Suprapubic skin (tissue), 3 donors: ENCODE data around the gene CDH16.

Experiments
- EP300 ChIP-seq: sonication (generic); formaldehyde crosslinking; IDR thresholded peaks from one replicate; pipeline ENCODE4 v1.6.1; 2017; ENCODE audit warnings: antibody characterized with exemption
- TF ChIP-seq, protein P1 (sequence below), 2 donors: fragments of 200-600 bp in 1 of 2; fragments of 450-650 bp in 1 of 2; sonication (generic) in 1 of 2; IDR thresholded peaks; one replicate each; pipeline ENCODE4 v1.5.1; 2016 to 2019; ENCODE audit warnings: antibody characterized with exemption in 2 of 2, mild to moderate bottlenecking in 1 of 2, moderate library complexity in 1 of 2

DNA sequence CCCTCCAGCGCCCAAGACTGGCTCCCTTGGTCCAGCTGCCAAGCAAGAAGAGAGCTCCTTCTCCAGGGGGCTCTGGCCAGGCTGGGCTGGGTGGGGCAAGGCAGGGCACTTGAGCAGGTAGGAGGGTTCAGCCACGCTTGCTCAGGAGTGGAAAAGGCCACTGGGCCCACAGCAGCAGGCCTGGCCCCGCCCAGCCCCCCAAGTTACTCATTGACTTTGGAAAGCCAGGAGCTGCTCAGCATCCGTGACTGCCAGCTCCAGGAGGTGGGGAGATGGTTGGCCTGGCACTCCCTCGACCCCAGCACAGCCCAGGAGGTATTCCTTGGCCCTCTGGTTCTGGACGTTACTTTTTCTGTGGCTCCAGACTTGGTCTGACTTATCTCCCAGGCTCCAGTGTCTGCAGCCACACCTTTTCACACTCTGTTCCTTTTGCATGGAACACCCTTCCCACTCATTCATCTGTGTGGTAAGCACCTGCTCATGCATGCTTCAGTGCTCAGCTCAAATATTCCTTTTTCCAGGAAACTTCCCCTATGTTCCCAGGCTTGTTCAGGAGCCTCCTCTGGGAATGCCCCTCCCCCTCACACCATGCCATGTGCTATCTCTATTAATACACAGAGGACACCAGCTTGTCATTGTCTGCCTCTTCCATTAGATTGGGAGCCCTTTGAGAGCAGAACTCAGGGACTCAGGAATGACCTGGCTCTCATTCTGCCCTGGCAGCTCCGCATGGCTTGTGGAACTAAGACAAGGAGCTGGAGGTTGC, at the start of gene CDH16:
- TF ChIP-seq, protein P1, sequence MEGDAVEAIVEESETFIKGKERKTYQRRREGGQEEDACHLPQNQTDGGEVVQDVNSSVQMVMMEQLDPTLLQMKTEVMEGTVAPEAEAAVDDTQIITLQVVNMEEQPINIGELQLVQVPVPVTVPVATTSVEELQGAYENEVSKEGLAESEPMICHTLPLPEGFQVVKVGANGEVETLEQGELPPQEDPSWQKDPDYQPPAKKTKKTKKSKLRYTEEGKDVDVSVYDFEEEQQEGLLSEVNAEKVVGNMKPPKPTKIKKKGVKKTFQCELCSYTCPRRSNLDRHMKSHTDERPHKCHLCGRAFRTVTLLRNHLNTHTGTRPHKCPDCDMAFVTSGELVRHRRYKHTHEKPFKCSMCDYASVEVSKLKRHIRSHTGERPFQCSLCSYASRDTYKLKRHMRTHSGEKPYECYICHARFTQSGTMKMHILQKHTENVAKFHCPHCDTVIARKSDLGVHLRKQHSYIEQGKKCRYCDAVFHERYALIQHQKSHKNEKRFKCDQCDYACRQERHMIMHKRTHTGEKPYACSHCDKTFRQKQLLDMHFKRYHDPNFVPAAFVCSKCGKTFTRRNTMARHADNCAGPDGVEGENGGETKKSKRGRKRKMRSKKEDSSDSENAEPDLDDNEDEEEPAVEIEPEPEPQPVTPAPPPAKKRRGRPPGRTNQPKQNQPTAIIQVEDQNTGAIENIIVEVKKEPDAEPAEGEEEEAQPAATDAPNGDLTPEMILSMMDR (IDR thresholded peaks at IDR 0.05), result no peak
- no peak for TF ChIP-seq EP300
